Esophagus muscularis mucosa (tissue), 3 donors: ENCODE measurements around the gene GABRR2.
A peak's percentile ranks its signal among the peaks of the same experiment; 100 is the strongest.

Experiments
- POLR2A ChIP-seq: fragments of 450-650 bp; IDR thresholded peaks from one replicate; pipeline ENCODE4 v1.6.1; 2017; ENCODE audit warnings: antibody characterized with exemption, moderate library complexity, mild to moderate bottlenecking, low read depth
- POLR2AphosphoS5 ChIP-seq, 2 donors: sonication (generic); formaldehyde crosslinking; IDR thresholded peaks; one replicate each; pipeline ENCODE4 v1.6.1; 2017; ENCODE audit warnings: antibody characterized with exemption in 2 of 2
- TF ChIP-seq, protein P1 (sequence below), 3 experiments: fragments of 200-600 bp in 2 of 3; fragments of 450-650 bp in 1 of 3; sonication (generic) in 2 of 3; IDR thresholded peaks; one replicate each; pipeline ENCODE4 v1.5.1; 2017 to 2019; ENCODE audit warnings: antibody characterized with exemption in 3 of 3, mild to moderate bottlenecking in 2 of 3, moderate library complexity in 1 of 3

- TF ChIP-seq, protein P1, sequence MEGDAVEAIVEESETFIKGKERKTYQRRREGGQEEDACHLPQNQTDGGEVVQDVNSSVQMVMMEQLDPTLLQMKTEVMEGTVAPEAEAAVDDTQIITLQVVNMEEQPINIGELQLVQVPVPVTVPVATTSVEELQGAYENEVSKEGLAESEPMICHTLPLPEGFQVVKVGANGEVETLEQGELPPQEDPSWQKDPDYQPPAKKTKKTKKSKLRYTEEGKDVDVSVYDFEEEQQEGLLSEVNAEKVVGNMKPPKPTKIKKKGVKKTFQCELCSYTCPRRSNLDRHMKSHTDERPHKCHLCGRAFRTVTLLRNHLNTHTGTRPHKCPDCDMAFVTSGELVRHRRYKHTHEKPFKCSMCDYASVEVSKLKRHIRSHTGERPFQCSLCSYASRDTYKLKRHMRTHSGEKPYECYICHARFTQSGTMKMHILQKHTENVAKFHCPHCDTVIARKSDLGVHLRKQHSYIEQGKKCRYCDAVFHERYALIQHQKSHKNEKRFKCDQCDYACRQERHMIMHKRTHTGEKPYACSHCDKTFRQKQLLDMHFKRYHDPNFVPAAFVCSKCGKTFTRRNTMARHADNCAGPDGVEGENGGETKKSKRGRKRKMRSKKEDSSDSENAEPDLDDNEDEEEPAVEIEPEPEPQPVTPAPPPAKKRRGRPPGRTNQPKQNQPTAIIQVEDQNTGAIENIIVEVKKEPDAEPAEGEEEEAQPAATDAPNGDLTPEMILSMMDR (IDR thresholded peaks at IDR 0.05): peak in 1 of 3 experiments; percentile 2
- TF ChIP-seq POLR2AphosphoS5 (IDR thresholded peaks at IDR 0.05) (peak; percentile 84 to 92), POLR2A (peak; percentile 86)
These were observed 37.4 kb upstream of the GABRR2 start, which contains the start of gene UBE2J1 for GRCh38 chr6:89352278-89353117.
